Stimulated activated CD4-positive, alpha-beta T cell treated with anti-CD3 and anti-CD28 coated beads, TNF-alpha, amount 100 ng/mL, for 4 hours (primary cell): ENCODE measurements around the gene GPR179.

Experiments used
- DNase-seq, 3 experiments: peaks; one replicate each; pipeline ENCODE4 v3.0.0-alpha.2; 2020; ENCODE audit warnings: low read depth in 3 of 3

The GPR179 gene

GRCh38 chr17:38343608-38344419 lies at the start of gene GPR179:
Gene GPR179, minus strand, starts transcription at chr17:38343956. Its CDS starts 167 bp downstream, at chr17:38343789.
- DNase-seq = no peak

GRCh38 chr17:38379448-38379847 lies 35.7 kb upstream of the GPR179 start:
- no peak for DNase-seq

- DNase-seq = no peak
Measured at GRCh38 chr17:38369124-38369886, 25.5 kb upstream of the GPR179 start.

- no peak for DNase-seq
Measured at GRCh38 chr17:38364741-38365140, 21.0 kb upstream of the GPR179 start.

- DNase-seq = no peak
Measured at GRCh38 chr17:38363016-38363415, 19.3 kb upstream of the GPR179 start.

- no peak for DNase-seq
Measured at GRCh38 chr17:38361694-38362465, 18.1 kb upstream of the GPR179 start.

- no peak for DNase-seq
Measured at GRCh38 chr17:38358586-38359513, 15.1 kb upstream of the GPR179 start.

- no peak for DNase-seq
Measured at GRCh38 chr17:38357486-38358123, 13.8 kb upstream of the GPR179 start.

- DNase-seq = no peak
Measured at GRCh38 chr17:38355251-38355650, 11.5 kb upstream of the GPR179 start.

- DNase-seq = no peak
Measured at GRCh38 chr17:38354466-38354865, 10.7 kb upstream of the GPR179 start.

- no peak for DNase-seq
Measured at GRCh38 chr17:38353668-38354067, 9.9 kb upstream of the GPR179 start.

- no peak for DNase-seq
Measured at GRCh38 chr17:38353086-38353604, 9.4 kb upstream of the GPR179 start.

GRCh38 chr17:38352245-38353085 lies 8.7 kb upstream of the GPR179 start:
- DNase-seq = peak in 1 of 3 experiments; percentile 5

GRCh38 chr17:38351412-38352222 lies 7.9 kb upstream of the GPR179 start, which contains the start of gene SOCS7:
Gene SOCS7, plus strand, starts transcription at chr17:38351844. Its CDS starts 209 bp downstream, at chr17:38352053.
- peak; percentile 85 to 90 (median 86) for DNase-seq

- no peak for DNase-seq
Measured at GRCh38 chr17:38350035-38350434, 6.3 kb upstream of the GPR179 start.

- peak; percentile 65 to 73 (median 68) for DNase-seq
Measured at GRCh38 chr17:38349097-38349730, 5.5 kb upstream of the GPR179 start.

GRCh38 chr17:38345743-38346142 lies 2.0 kb upstream of the GPR179 start:
- no peak for DNase-seq

- DNase-seq = no peak
Measured at GRCh38 chr17:38344420-38344745, 627 bp upstream of the GPR179 start.
